Measurements from ENCODE around the gene RAD51B.

GRCh38 chr14:68643673-68644072, 824.1 kb downstream of the RAD51B start:
- TF ChIP-seq CTCF (IDR thresholded peaks at IDR 0.05) (no peak), POLR2A (IDR thresholded peaks at IDR 0.05) (no peak)
